Measurements from ENCODE around the gene CDC26. TPM values are rescaled to one million over a fixed set of nuclear protein-coding genes. Genes with fewer than 3 reads are reported as not detected.

CDC26 gene
- total RNA-seq, result 26.3 and 28.2 TPM in 2 replicates
- long read RNA-seq, transcript CDC26-201 (4 exons, 872 nt), result major isoform, 21 of 38 reads
- long read RNA-seq, partial matches to known transcripts, result 2 of 38 reads
- long read RNA-seq, other reads (novel, unspliced or antisense), result 13 of 38 reads

DNA sequence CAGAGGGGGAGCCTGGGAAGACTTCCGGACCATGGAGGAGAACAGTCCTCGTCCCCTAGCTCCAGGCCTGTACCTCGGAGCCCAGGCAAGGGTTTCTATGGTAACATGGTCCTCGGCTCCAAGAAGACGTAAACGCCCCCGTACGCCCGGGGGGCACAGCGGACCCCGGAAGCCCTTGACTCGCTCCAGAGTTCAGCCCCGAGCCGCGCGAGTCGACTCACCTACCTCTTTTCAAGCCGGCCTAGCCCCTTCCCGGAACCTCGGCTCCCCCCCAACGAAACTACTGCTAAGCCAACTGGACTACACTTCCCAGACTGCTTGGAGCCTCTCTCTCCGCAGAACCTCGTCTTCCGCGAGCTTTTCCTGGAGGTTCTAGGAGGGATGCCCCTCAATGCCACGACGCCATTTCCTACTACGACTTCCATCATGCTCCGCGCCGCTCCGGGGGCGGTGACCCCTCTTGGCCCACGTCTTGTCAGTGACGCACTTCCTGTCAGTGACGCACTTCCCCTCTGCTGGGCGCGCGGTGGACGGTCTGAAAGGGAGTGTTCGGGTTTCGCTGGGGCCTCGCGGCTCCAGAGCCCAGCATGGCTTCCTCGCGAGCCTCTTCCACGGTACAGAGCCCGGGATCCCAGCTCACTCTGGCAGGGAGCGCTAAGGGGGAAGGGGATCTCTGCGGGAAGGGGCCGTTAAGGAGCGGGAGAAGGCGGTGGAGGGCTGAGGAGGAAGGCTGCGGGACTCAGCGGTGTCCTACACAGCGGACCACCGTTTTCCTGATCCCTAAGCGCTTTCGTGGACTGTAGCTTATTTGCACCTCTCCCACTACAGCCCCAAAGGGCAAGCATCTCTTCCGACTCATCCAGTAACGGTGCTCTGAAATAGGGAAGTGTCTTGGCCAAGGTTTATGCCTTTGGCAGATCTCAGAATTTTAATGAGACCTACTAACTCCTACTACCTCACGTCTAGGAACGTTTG, at the start of gene CDC26, which contains the start of gene PRPF4:
CDC26 (minus strand) TSS at position 416 of the 975 bp plus-strand sequence. CDS start 3,065 bp downstream, outside the sequence.
PRPF4 (plus strand) TSS at position 502 of the 975 bp plus-strand sequence; CDS start at position 588, 86 bp downstream.
- Mint-ChIP-seq H3K27ac (ENCODE audit: unreplicated experiment) (no peak within 1 kb of the TSS), H3K27me3 (ENCODE audit: unreplicated experiment) (no peaks in the 10 kb centered on the region), H3K4me1 (ENCODE audit: unreplicated experiment) (peaks cover 13% of the 10 kb centered on the region), H3K36me3 (ENCODE audit: unreplicated experiment) (peaks cover 37% of the 10 kb centered on the region), H3K9me3 (ENCODE audit: unreplicated experiment) (no peaks in the 10 kb centered on the region), H3K4me3 (ENCODE audit: unreplicated experiment) (no peak within 1 kb of the TSS)
- no peak for TF ChIP-seq CTCF (IDR thresholded peaks at IDR 0.05)
- DNase-seq (ENCODE audit: extremely low spot score, unreplicated experiment), result peak; percentile 99

- Mint-ChIP-seq H3K4me1 (ENCODE audit: unreplicated experiment) (no peaks in the 10 kb centered on the region), H3K27me3 (ENCODE audit: unreplicated experiment) (peaks cover 20% of the 10 kb centered on the region), H3K36me3 (ENCODE audit: unreplicated experiment) (peaks cover 8% of the 10 kb centered on the region), H3K4me3 (ENCODE audit: unreplicated experiment) (no peak overlapping the region), H3K27ac (ENCODE audit: unreplicated experiment) (no peak overlapping the region), H3K9me3 (ENCODE audit: unreplicated experiment) (no peaks in the 10 kb centered on the region)
- DNase-seq (ENCODE audit: extremely low spot score, unreplicated experiment), result no peak
- TF ChIP-seq CTCF (IDR thresholded peaks at IDR 0.05), result no peak
Observed at GRCh38 chr9:113322671-113323070, 47.3 kb upstream of the CDC26 start.

DNA sequence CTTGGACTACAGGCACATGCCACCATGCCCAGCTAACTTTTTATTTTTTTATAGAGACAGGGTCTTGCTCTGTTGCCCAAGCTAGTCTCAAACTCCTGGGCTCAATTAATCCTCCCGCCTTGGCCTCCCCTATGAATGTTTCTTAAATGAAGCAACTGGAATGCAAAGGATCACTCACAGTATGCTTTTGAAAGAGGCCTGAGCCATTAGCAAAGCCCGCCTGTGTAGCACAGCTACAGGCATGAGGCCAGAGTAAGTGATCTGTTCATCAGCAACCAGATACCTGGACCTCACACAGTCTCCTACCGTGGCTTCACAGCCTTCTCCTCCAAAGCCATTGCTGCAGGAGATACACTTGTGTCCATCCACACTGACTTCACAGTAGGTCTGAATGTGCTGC, 44.7 kb upstream of the CDC26 start:
- Mint-ChIP-seq H3K27me3 (ENCODE audit: unreplicated experiment) (peaks cover 23% of the 10 kb centered on the region), H3K4me1 (ENCODE audit: unreplicated experiment) (no peaks in the 10 kb centered on the region), H3K36me3 (ENCODE audit: unreplicated experiment) (peaks cover 8% of the 10 kb centered on the region), H3K27ac (ENCODE audit: unreplicated experiment) (no peak overlapping the region), H3K4me3 (ENCODE audit: unreplicated experiment) (no peak overlapping the region), H3K9me3 (ENCODE audit: unreplicated experiment) (no peaks in the 10 kb centered on the region)
- no peak for TF ChIP-seq CTCF (IDR thresholded peaks at IDR 0.05)
- DNase-seq (ENCODE audit: extremely low spot score, unreplicated experiment), result no peak

GRCh38 chr9:113319054-113319453, 43.7 kb upstream of the CDC26 start:
- no peak for TF ChIP-seq CTCF (IDR thresholded peaks at IDR 0.05)
- Mint-ChIP-seq H3K27ac (ENCODE audit: unreplicated experiment) (no peak overlapping the region), H3K4me1 (ENCODE audit: unreplicated experiment) (no peaks in the 10 kb centered on the region), H3K4me3 (ENCODE audit: unreplicated experiment) (no peak overlapping the region), H3K27me3 (ENCODE audit: unreplicated experiment) (peaks cover 22% of the 10 kb centered on the region), H3K36me3 (ENCODE audit: unreplicated experiment) (peaks cover 8% of the 10 kb centered on the region), H3K9me3 (ENCODE audit: unreplicated experiment) (no peaks in the 10 kb centered on the region)
- DNase-seq (ENCODE audit: extremely low spot score, unreplicated experiment), result no peak

DNA sequence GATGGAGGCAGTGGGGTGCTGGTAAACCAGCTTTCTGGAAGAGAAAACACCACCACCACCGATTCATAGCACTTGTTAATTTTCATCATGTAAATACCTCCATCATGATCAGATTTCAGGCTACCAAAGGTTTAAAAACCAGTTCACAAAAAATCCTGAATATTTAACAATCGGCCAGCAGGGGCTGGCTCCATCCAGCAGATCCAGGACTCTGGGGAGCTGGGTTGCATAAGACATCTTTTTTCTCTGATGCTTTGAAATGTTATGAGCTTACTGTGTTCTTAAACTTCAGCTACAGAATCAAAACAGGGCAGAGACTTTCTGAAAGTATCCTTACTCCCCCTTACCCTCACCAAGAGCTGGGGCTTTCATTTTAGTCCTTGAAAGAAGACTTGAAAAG, 42.4 kb upstream of the CDC26 start:
- peaks cover 8% of the 10 kb centered on the region for H3K36me3 Mint-ChIP-seq (ENCODE audit: unreplicated experiment)
- no peaks in the 10 kb centered on the region for H3K4me1 Mint-ChIP-seq (ENCODE audit: unreplicated experiment)
- H3K9me3 Mint-ChIP-seq (ENCODE audit: unreplicated experiment), result no peaks in the 10 kb centered on the region
- TF ChIP-seq CTCF (IDR thresholded peaks at IDR 0.05), result peak; percentile 25
- H3K27ac Mint-ChIP-seq (ENCODE audit: unreplicated experiment), result no peak overlapping the region
- peaks cover 23% of the 10 kb centered on the region for H3K27me3 Mint-ChIP-seq (ENCODE audit: unreplicated experiment)
- no peak for DNase-seq (ENCODE audit: extremely low spot score, unreplicated experiment)
- no peak overlapping the region for H3K4me3 Mint-ChIP-seq (ENCODE audit: unreplicated experiment)

All from osteocyte (in vitro differentiated cells).